ENCODE results near the gene COL18A1. TPM values are rescaled to one million over a fixed set of nuclear protein-coding genes. Genes with fewer than 3 reads are reported as not detected.
"Not testable (repeated sequence)": the region's sequence is repeated elsewhere in the genome, so short reads cannot be mapped to it uniquely, and the experiment has no call there.

COL18A1 gene
- total RNA-seq, 4 donors from 2014 or later = 16.4 to 42.2 (median 20.7) TPM

DNA sequence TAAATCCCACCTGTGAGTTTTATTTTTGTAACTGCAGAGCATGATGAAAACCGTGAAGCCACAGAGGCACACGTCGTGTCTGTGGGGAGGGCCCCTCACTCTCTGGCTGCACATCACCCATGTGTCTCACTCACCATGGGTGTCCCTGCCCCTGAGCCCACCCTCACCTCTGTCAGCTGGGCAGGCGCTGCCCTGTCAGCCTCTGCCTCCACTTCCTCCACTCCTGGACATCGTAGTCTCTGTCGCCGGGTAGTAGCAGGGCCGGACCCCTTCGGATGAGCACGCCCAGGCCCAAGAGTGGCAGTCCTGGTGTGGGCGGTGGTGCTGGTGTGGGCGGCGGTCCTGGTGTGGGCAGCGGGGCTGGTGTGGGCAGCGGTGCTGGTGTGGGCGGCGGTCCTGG lies 37.3 kb downstream of the COL18A1 start:
- H3K4me1 ChIP-seq = peaks cover 6 to 10% of the 10 kb centered on the region in 2 donors
- H3K9me3 ChIP-seq = no peaks in the 10 kb centered on the region
- no peak for ATAC-seq
- DNase-seq = no peak
- no peaks in the 10 kb centered on the region for H3K36me3 ChIP-seq
- TF ChIP-seq, protein P1, sequence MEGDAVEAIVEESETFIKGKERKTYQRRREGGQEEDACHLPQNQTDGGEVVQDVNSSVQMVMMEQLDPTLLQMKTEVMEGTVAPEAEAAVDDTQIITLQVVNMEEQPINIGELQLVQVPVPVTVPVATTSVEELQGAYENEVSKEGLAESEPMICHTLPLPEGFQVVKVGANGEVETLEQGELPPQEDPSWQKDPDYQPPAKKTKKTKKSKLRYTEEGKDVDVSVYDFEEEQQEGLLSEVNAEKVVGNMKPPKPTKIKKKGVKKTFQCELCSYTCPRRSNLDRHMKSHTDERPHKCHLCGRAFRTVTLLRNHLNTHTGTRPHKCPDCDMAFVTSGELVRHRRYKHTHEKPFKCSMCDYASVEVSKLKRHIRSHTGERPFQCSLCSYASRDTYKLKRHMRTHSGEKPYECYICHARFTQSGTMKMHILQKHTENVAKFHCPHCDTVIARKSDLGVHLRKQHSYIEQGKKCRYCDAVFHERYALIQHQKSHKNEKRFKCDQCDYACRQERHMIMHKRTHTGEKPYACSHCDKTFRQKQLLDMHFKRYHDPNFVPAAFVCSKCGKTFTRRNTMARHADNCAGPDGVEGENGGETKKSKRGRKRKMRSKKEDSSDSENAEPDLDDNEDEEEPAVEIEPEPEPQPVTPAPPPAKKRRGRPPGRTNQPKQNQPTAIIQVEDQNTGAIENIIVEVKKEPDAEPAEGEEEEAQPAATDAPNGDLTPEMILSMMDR (IDR thresholded peaks at IDR 0.05 in 4 of 5, conservative IDR thresholded peaks at IDR 0.05 in 1 of 5) = no peak
- no peak for TF ChIP-seq POLR2A (IDR thresholded peaks at IDR 0.05)
- intact Hi-C loops (cut with DNase I; ENCODE audit: low total_unique reads) (no loop called here), in situ Hi-C loops (cut with MboI; ENCODE audit: low sequenced_read_pairs in 4 of 4) (loop anchor here (10.0 to 25.0 kb wide), 3 partner anchors 147 to 297 kb away; partner anchors contain the start of gene POFUT2 (in 1 of the 4))
- H3K27ac ChIP-seq = no peak overlapping the region
- peaks cover 0 to 11% (median 5%) of the 10 kb centered on the region in 3 donors for H3K27me3 ChIP-seq
- H3K4me3 ChIP-seq = no peak overlapping the region

GRCh38 chr21:45442686-45443594 lies 38.0 kb downstream of the COL18A1 start:
- H3K9me3 ChIP-seq; ATAC-seq; H3K27ac ChIP-seq; H3K4me1 ChIP-seq; H3K4me3 ChIP-seq; H3K36me3 ChIP-seq; intact Hi-C loops (cut with DNase I; ENCODE audit: low total_unique reads); DNase-seq: not testable (repeated sequence)
- H3K27me3 ChIP-seq = peaks cover 0 to 11% (median 5%) of the 10 kb centered on the region in 3 donors
- in situ Hi-C loops (cut with MboI; ENCODE audit: low sequenced_read_pairs in 4 of 4) = loop anchor here (10.0 to 25.0 kb wide), 3 partner anchors 148 to 298 kb away; partner anchors contain the start of gene POFUT2 (in 1 of the 4)

DNA sequence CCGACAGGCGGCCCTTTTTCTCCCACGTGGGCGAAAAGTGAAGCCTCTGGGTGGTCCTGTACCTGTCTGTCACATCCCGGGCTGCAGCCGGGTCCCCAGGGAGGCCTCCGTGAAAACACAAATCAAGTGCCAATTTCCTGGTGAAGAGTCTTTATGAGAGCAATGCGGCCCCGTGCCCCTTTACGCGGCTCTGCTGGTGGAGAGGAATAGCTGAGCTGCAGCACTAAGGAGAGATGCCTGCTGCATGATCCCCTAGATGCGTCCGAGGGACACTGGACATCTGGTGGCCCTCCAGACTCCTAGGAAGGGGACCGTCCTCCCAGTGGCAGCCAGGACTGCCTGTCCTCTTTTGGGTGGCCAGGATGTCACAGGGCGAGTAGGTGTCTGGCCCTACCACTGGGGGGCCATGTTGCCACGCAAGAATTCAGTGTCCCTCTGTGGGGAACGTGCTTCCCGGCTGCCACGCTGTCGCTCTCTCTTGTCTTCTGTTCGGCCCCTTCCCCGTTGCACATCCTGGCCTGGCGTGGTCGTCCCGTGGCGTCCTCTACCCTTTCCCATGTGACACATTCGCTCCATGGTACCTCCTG lies 38.7 kb downstream of the COL18A1 start:
- DNase-seq = no peak
- H3K4me1 ChIP-seq = peaks cover 5 to 7% of the 10 kb centered on the region in 2 donors
- H3K4me3 ChIP-seq = no peak overlapping the region
- in situ Hi-C loops (cut with MboI; ENCODE audit: low sequenced_read_pairs in 4 of 4) (loop anchor here (10.0 to 25.0 kb wide), 3 partner anchors 149 to 299 kb away; partner anchors contain the start of gene POFUT2 (in 1 of the 4)), intact Hi-C loops (cut with DNase I; ENCODE audit: low total_unique reads) (no loop called here)
- H3K27me3 ChIP-seq = peaks cover 0 to 10% (median 5%) of the 10 kb centered on the region in 3 donors
- no peaks in the 10 kb centered on the region for H3K9me3 ChIP-seq
- no peaks in the 10 kb centered on the region for H3K36me3 ChIP-seq
- H3K27ac ChIP-seq = no peak overlapping the region
- TF ChIP-seq, protein P1 (IDR thresholded peaks at IDR 0.05 in 4 of 5, conservative IDR thresholded peaks at IDR 0.05 in 1 of 5) = no peak
- no peak for TF ChIP-seq POLR2A (IDR thresholded peaks at IDR 0.05)
- no peak for ATAC-seq

GRCh38 chr21:45444385-45444784 lies 39.4 kb downstream of the COL18A1 start:
- Histone ChIP-seq H3K4me1 (no peaks in the 10 kb centered on the region), H3K9me3 (no peaks in the 10 kb centered on the region), H3K27me3 (peaks cover 0 to 5% (median 5%) of the 10 kb centered on the region in 3 donors), H3K36me3 (no peaks in the 10 kb centered on the region), H3K4me3 (no peak overlapping the region), H3K27ac (no peak overlapping the region)
- in situ Hi-C loops (cut with MboI; ENCODE audit: low sequenced_read_pairs in 4 of 4) (loop anchor here (10.0 to 25.0 kb wide), 3 partner anchors 150 to 300 kb away; partner anchors contain the start of gene POFUT2 (in 1 of the 4)), intact Hi-C loops (cut with DNase I; ENCODE audit: low total_unique reads) (no loop called here)
- TF ChIP-seq POLR2A (IDR thresholded peaks at IDR 0.05) = no peak
- TF ChIP-seq, protein P1 (IDR thresholded peaks at IDR 0.05 in 4 of 5, conservative IDR thresholded peaks at IDR 0.05 in 1 of 5) = no peak
- ATAC-seq = no peak
- DNase-seq = no peak

DNA sequence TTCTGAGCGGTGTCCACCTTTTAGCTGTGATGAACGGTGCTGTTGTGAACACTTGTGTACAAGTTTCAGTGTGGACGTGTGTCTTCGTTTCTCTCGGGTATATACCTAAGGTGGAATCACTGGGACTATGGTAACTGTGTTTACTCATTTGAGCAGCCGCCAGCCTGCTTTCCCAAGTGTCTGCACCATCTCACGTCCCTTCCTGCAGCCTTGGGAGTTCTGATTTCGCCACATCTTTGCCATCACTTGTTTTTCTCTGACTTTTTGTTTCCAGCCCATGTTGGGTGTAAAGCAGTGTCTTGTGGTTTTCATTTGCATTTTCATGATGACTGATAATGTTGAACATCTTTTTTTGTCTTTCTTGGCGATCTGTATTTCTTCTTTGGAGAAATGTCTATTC lies 40.4 kb downstream of the COL18A1 start:
- Histone ChIP-seq H3K36me3 (no peaks in the 10 kb centered on the region), H3K4me1 (no peaks in the 10 kb centered on the region), H3K27ac (no peak overlapping the region), H3K9me3 (no peaks in the 10 kb centered on the region), H3K27me3 (peaks cover 0 to 5% (median 5%) of the 10 kb centered on the region in 3 donors), H3K4me3 (no peak overlapping the region)
- in situ Hi-C loops (cut with MboI; ENCODE audit: low sequenced_read_pairs in 4 of 4) = loop anchor here (10.0 to 25.0 kb wide), 3 partner anchors 151 to 301 kb away; partner anchors contain the start of gene POFUT2 (in 1 of the 4)
- intact Hi-C loops (cut with DNase I; ENCODE audit: low total_unique reads) = no loop called here
- no peak for TF ChIP-seq POLR2A (IDR thresholded peaks at IDR 0.05)
- TF ChIP-seq, protein P1 (IDR thresholded peaks at IDR 0.05 in 4 of 5, conservative IDR thresholded peaks at IDR 0.05 in 1 of 5) = no peak
- ATAC-seq = no peak
- DNase-seq = no peak
